H1 (cell line): Measurements from ENCODE around the gene TUBGCP3. TPM values are rescaled to one million over a fixed set of nuclear protein-coding genes. Genes with fewer than 3 reads are reported as not detected.

Experiments
- CTCF ChIA-PET: fragments of 300-600 bp; sonication (Branson Sonifier 250); formaldehyde crosslinking; loops from one replicate; lab custom pipeline; 2021; ENCODE audit not compliant: partially characterized antibody; lab: Charles Lee
- POLR2A ChIA-PET: fragments of 300-600 bp; sonication (Branson Sonifier 250); formaldehyde crosslinking; loops from one replicate; lab custom pipeline; 2021; ENCODE audit warnings: inconsistent platforms; ENCODE audit not compliant: partially characterized antibody; lab: Charles Lee
- DNase-seq, 2 experiments: peaks; one replicate each; pipeline versions ENCODE4 v3.0.0 to v3.0.0-alpha.2; 2010 to 2022; ENCODE audit warnings: low spot score in 2 of 2, low read depth in 1 of 2, mixed read lengths in 1 of 2
- FAIRE-seq: peaks from 2 replicates; lab custom pipeline; 2011; peaks lifted over from hg19 to GRCh38; lab: Jason Lieb, UNC
- H2AFZ ChIP-seq: 2 replicates; pipeline ENCODE4 v1.8.1; 2012; ENCODE audit warnings: low read length, inconsistent platforms
- H2AK5ac ChIP-seq: 2 replicates; pipeline ENCODE4 v1.6.1; 2013; ENCODE audit warnings: low read depth, low read length
- H2BK120ac ChIP-seq: replicated peaks from 2 replicates; pipeline ENCODE3; 2013; ENCODE audit warnings: low read depth, low read length, inconsistent platforms
- H2BK12ac ChIP-seq: 2 replicates; pipeline ENCODE4 v1.6.1; 2013; ENCODE audit warnings: low read depth, low read length
- H2BK15ac ChIP-seq: 2 replicates; pipeline ENCODE4 v1.6.1; 2013; ENCODE audit warnings: low read length
- H2BK20ac ChIP-seq: 2 replicates; pipeline ENCODE4 v1.6.1; 2013; ENCODE audit warnings: low read length
- H2BK5ac ChIP-seq: 2 replicates; pipeline ENCODE4 v1.6.1; 2013; ENCODE audit warnings: low read depth, low read length
- H3K14ac ChIP-seq: 2 replicates; pipeline ENCODE4 v1.6.1; 2013; ENCODE audit warnings: inconsistent platforms; ENCODE audit not compliant: insufficient read length
- H3K18ac ChIP-seq: 2 replicates; pipeline ENCODE4 v1.6.1; 2013; ENCODE audit warnings: low read length; ENCODE audit errors: extremely low read depth
- H3K23ac ChIP-seq: 2 replicates; pipeline ENCODE4 v1.6.1; 2013; ENCODE audit warnings: inconsistent platforms; ENCODE audit not compliant: insufficient read length
- H3K23me2 ChIP-seq: 2 replicates; pipeline ENCODE4 v1.6.1; 2013; ENCODE audit warnings: low read depth, low read length
- H3K27ac ChIP-seq: 2 replicates; pipeline ENCODE4 v1.6.1; 2011; ENCODE audit warnings: low read depth, low read length, inconsistent platforms
- H3K27me3 ChIP-seq, 4 experiments: replicated peaks in 1 of 4; 1 replicate in 1 of 4; 2 replicates in 3 of 4; pipeline versions ENCODE4 v1.6.1 to v1.8.1; 2011 to 2013; ENCODE audit warnings: low read length in 3 of 4, mild to moderate bottlenecking in 3 of 4, inconsistent platforms in 2 of 4, mixed read lengths in 2 of 4, moderate library complexity in 1 of 4; ENCODE audit not compliant: control insufficient read depth in 3 of 4, insufficient read depth in 3 of 4; ENCODE audit errors: extremely low read depth in 1 of 4
- H3K36me3 ChIP-seq, 4 experiments: 2 replicates each; pipeline versions ENCODE4 v1.6.1 to v1.8.1; 2011 to 2013; ENCODE audit warnings: mild to moderate bottlenecking in 4 of 4, low read length in 3 of 4, moderate library complexity in 2 of 4, control low read depth in 1 of 4, inconsistent platforms in 1 of 4; ENCODE audit not compliant: insufficient read depth in 4 of 4, control insufficient read depth in 2 of 4
- H3K4ac ChIP-seq: replicated peaks from 2 replicates; pipeline ENCODE3; 2013; ENCODE audit warnings: low read length, low read depth, mixed read lengths, inconsistent platforms; ENCODE audit not compliant: insufficient read length
- H3K4me1 ChIP-seq, 4 experiments: replicated peaks in 1 of 4; 1 replicate in 1 of 4; 2 replicates in 3 of 4; pipeline versions ENCODE4 v1.6.1 to v1.8.1; 2011 to 2013; ENCODE audit warnings: low read length in 3 of 4, inconsistent platforms in 2 of 4, mixed read lengths in 1 of 4; ENCODE audit not compliant: insufficient read depth in 4 of 4, control insufficient read depth in 3 of 4
- H3K4me2 ChIP-seq, 2 experiments: 2 replicates each; pipeline versions ENCODE4 v1.6.1 to v1.8.1; 2011 to 2013; ENCODE audit warnings: low read depth in 2 of 2, low read length in 2 of 2, control low read depth in 1 of 2, inconsistent platforms in 1 of 2, mild to moderate bottlenecking in 1 of 2; ENCODE audit not compliant: insufficient read depth in 1 of 2
- H3K4me3 ChIP-seq, 4 experiments: fragments of 200-600, 300-600 bp in 1 of 4; sonication (generic), shearing (Covaris generic), sonication (Bioruptor Twin) in 1 of 4; 2 replicates each; pipeline versions ENCODE4 v1.5.1 to v1.8.1; 2011 to 2016; ENCODE audit warnings: low read length in 4 of 4, low read depth in 3 of 4, control low read depth in 2 of 4, inconsistent platforms in 2 of 4, mild to moderate bottlenecking in 2 of 4, mixed read lengths in 1 of 4, moderate library complexity in 1 of 4; ENCODE audit not compliant: insufficient read depth in 2 of 4; ENCODE audit errors: extremely low read depth in 1 of 4
- H3K56ac ChIP-seq: replicated peaks from 2 replicates; pipeline ENCODE3; 2013; ENCODE audit warnings: low read depth, mild to moderate bottlenecking, mixed read lengths, low read length, inconsistent platforms; ENCODE audit not compliant: insufficient read length
- H3K79me1 ChIP-seq: 2 replicates; pipeline ENCODE4 v1.6.1; 2013; ENCODE audit warnings: low read depth, low read length, control low read depth
- H3K79me2 ChIP-seq, 2 experiments: 2 replicates each; pipeline versions ENCODE4 v1.6.1 to v1.8.1; 2012 to 2013; ENCODE audit warnings: low read length in 2 of 2, mild to moderate bottlenecking in 2 of 2, inconsistent platforms in 1 of 2; ENCODE audit not compliant: insufficient read depth in 2 of 2, control insufficient read depth in 1 of 2
- H3K9ac ChIP-seq, 4 experiments: replicated peaks in 1 of 4; 1 replicate in 1 of 4; 2 replicates in 3 of 4; pipeline versions ENCODE4 v1.6.1 to v1.8.1; 2011 to 2013; ENCODE audit warnings: low read depth in 3 of 4, low read length in 3 of 4, control low read depth in 2 of 4, mild to moderate bottlenecking in 2 of 4, moderate library complexity in 2 of 4, inconsistent platforms in 1 of 4; ENCODE audit errors: extremely low read depth in 1 of 4
- H3K9me3 ChIP-seq, 2 experiments: 2 replicates each; pipeline versions ENCODE4 v1.6.1 to v1.8.1; 2012 to 2013; ENCODE audit warnings: mild to moderate bottlenecking in 2 of 2, moderate library complexity in 2 of 2, control low read depth in 1 of 2, inconsistent platforms in 1 of 2, low read depth in 1 of 2, low read length in 1 of 2, mixed read lengths in 1 of 2; ENCODE audit not compliant: insufficient read depth in 2 of 2
- H4K20me1 ChIP-seq, 2 experiments: replicated peaks in 1 of 2; 2 replicates each; pipeline versions ENCODE3 to v1.8.1; 2011 to 2013; ENCODE audit warnings: inconsistent platforms in 2 of 2, low read length in 2 of 2, mild to moderate bottlenecking in 1 of 2; ENCODE audit not compliant: insufficient read depth in 2 of 2, control insufficient read depth in 1 of 2
- H4K5ac ChIP-seq: 2 replicates; pipeline ENCODE4 v1.6.1; 2013; ENCODE audit warnings: low read length, low read depth, mixed read lengths, inconsistent platforms; ENCODE audit not compliant: insufficient read length
- H4K8ac ChIP-seq: 2 replicates; pipeline ENCODE4 v1.8.0; 2013; ENCODE audit warnings: mild to moderate bottlenecking, moderate library complexity, low read length, inconsistent platforms; ENCODE audit not compliant: insufficient read depth; ENCODE audit errors: extremely low read depth
- H4K91ac ChIP-seq: replicated peaks from 2 replicates; pipeline ENCODE3; 2013; ENCODE audit warnings: low read length, mixed read lengths, inconsistent platforms; ENCODE audit not compliant: insufficient read length
- KDM1A ChIP-seq: fragments of 200-600, 300-600 bp; sonication (generic); IDR thresholded peaks from 2 replicates; pipeline ENCODE4 v1.7.1; 2016; ENCODE audit warnings: mild to moderate bottlenecking, low read length, borderline replicate concordance
- WGBS, 2 experiments: shearing (Covaris generic) in 1 of 2; methylation state at CpG; one replicate each; pipeline versions ENCODE4 v1.1.6 to v1.1.7; 2013 to 2015; ENCODE audit warnings: low lambda C conversion rate in 2 of 2, mixed read lengths in 2 of 2, inconsistent platforms in 1 of 2, low coverage in 1 of 2, missing lambda C conversion rate in 1 of 2; ENCODE audit not compliant: insufficient replicate concordance in 2 of 2, insufficient coverage in 1 of 2, insufficient read length in 1 of 2; ENCODE audit errors: extremely low coverage in 1 of 2, missing lambda C conversion rate in 1 of 2; 5-methylcytosine and 5-hydroxymethylcytosine counted together
- polyA plus RNA-seq, 7 experiments: library from polyadenylated mRNA; depleted of rRNA in 3 of 7; stranded (reverse) in 5 of 7; unstranded in 2 of 7; fragments of >200 nt in 5 of 7; fragments of 200-250 nt in 2 of 7; gene quantifications; 1 replicate in 5 of 7; 2 replicates in 1 of 7; 4 replicates in 1 of 7; pipeline versions ENCODE4 v1.2.1 to v1.2.3, GENCODE V29; 2011 to 2013; ENCODE audit warnings: missing spikeins in 2 of 7, mixed read lengths in 2 of 7
- total RNA-seq: library from RNA; stranded (reverse); fragmentation: NEBNext Ultra II Directional; extraction: Animal tissue kit (Norgen Biotek cat#: 25700); gene quantifications from 2 replicates; pipeline ENCODE4 v1.2.1, GENCODE V29; 2021

TUBGCP3 gene
- total and polyA plus RNA-seq, 2 of the 8 experiments (the other 6 are each of a cell fraction or from before 2014, with no cell fraction given) = 27.0 to 31.7 TPM

DNA sequence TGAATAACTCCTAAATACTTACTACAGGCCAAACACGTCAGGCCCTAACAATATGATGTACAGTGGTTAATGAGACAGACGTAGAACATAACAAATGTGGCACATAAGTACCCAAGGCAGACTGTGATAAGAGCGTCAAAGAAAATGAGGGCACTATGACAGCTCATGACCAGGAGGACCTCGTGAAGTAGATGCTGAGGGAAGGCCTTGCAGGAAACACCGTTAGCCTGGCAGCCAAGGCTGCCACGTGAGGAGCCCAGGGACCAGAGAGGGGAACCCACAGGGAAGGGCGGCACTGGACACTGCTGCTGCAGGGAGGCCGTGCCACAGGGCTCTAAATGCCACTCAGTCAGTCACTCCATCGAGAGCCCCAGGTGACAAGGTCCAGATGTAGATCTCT is 5.7 kb downstream of the TUBGCP3 start:
- no peak overlapping the region for H3K14ac ChIP-seq
- H4K91ac ChIP-seq = no peak overlapping the region
- no peak overlapping the region for H2BK20ac ChIP-seq
- peaks cover 0 to 7% of the 10 kb centered on the region in 2 experiments for H4K20me1 ChIP-seq
- no peak overlapping the region for H2BK5ac ChIP-seq
- no peak overlapping the region for H4K8ac ChIP-seq
- peaks cover 4% of the 10 kb centered on the region; the same call in 1 of the 2 replicates for H3K23me2 ChIP-seq
- peaks cover 14 to 90% of the 10 kb centered on the region in 2 experiments for H3K79me2 ChIP-seq
- no peak overlapping the region for H2AK5ac ChIP-seq
- peaks cover 7% of the 10 kb centered on the region for H3K79me1 ChIP-seq
- no peaks in the 10 kb centered on the region; a peak in 1 of 7 replicates for H3K4me1 ChIP-seq
- no peak overlapping the region for H3K9ac ChIP-seq
- H3K4me3 ChIP-seq = no peak overlapping the region
- FAIRE-seq (no peak), DNase-seq (no peak)
- no peaks in the 10 kb centered on the region; a peak in 1 of 8 replicates for H3K36me3 ChIP-seq
- no peak overlapping the region for H2BK120ac ChIP-seq
- H3K9me3 ChIP-seq = peaks cover 0 to 5% of the 10 kb centered on the region in 2 experiments; a peak in 1 of 4 replicates
- no peak overlapping the region for H2BK12ac ChIP-seq
- CTCF ChIA-PET = no interaction called here
- no peak overlapping the region for H2BK15ac ChIP-seq
- no peak overlapping the region for H3K4ac ChIP-seq
- no peak overlapping the region for H2AFZ ChIP-seq
- no peak overlapping the region for H3K27ac ChIP-seq
- no peak overlapping the region for H3K23ac ChIP-seq
- H3K4me2 ChIP-seq = no peak overlapping the region
- no peaks in the 10 kb centered on the region for H3K27me3 ChIP-seq
- POLR2A ChIA-PET = interaction anchor here (0.5 kb wide), 1 partner anchor 304 kb away, joined by 4 read pairs; no protein-coding TSS in a partner anchor
- no peak overlapping the region for H3K18ac ChIP-seq
- no peak overlapping the region for H4K5ac ChIP-seq
- 82% methylated on average over 9 of the region's 9 CpGs; no CpG with 5 or more reads in 1 of the 2 experiments for WGBS, 2 experiments
- H3K56ac ChIP-seq = no peak overlapping the region
- TF ChIP-seq KDM1A = no peak
